Inflammatory macrophage treated with lipopolysaccharide for 4 hours (primary cell): ENCODE data around the gene SLC16A4.
"Not testable (repeated sequence)": the region's sequence is repeated elsewhere in the genome, so short reads cannot be mapped to it uniquely, and the experiment has no call there.

Experiments
- DNase-seq: peaks from one replicate; pipeline ENCODE4 v3.0.0-alpha.2; 2020

The SLC16A4 gene

DNA sequence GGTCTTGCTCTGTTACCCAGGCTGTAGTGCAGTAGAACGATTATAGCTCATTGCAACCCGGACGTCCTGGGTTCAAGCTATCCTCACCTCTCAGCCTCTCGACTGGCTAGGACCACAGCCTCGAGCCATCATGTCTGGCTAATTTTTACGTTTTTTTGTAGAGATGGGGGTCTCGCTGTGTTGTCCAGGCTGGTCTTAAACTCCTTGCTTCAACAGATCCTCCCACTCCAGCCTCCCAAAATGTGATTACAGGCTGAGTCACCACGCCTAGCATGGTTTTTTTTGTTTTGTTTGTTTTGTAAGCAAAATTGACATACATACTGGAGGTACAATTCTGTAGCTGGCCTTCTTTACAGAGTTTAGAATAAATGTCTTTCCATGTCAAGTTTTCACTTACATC is 17.7 kb upstream of the SLC16A4 start:
- peak; percentile 10 for DNase-seq

- DNase-seq, result peak; percentile 94
Measured at GRCh38 chr1:110407260-110408210, 16.7 kb upstream of the SLC16A4 start, which contains the start of gene LAMTOR5. Gene LAMTOR5 (minus strand): TSS chr1:110407694. CDS start chr1:110407620, 74 bp downstream.

GRCh38 chr1:110406407-110406806 is 15.6 kb upstream of the SLC16A4 start:
- not testable (repeated sequence) for DNase-seq

DNA sequence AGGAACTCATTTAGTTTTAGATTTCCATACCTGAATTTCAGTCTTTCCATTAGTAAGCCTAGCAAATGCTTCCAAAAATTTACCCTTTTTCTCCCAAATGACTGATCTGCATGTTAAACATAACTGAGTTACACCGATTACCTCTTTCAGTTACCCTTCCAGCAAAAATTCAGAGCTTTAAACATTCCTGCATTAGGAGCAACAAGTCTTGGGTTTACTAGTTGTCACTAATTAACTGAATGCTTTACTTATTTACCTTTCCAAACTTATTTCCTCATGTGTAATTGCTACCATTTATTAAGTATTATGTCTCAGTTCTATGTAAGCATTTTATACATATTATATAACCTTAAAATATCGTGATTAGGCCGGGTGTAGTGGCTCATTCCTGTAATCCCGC is 13.6 kb upstream of the SLC16A4 start:
- DNase-seq, result no peak

DNA sequence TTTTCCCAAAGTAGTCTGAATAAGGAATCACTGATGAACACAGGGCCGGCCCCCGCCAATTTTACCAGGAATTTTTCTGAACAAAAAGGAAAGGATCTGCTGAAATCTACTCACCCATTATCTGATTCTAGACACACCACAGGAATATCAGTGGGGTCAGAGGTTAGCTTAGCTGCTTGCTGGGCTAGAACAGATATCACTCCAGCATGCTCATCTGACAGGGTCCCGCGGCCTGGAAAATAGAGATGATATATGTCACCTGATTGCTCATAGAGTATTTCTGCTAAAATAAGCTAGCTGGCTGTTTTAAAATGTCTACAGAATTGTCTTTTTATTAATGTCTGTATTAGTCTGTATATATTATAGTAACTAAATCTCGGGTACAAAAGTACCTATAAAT is 13.0 kb upstream of the SLC16A4 start:
- DNase-seq, result no peak

DNA sequence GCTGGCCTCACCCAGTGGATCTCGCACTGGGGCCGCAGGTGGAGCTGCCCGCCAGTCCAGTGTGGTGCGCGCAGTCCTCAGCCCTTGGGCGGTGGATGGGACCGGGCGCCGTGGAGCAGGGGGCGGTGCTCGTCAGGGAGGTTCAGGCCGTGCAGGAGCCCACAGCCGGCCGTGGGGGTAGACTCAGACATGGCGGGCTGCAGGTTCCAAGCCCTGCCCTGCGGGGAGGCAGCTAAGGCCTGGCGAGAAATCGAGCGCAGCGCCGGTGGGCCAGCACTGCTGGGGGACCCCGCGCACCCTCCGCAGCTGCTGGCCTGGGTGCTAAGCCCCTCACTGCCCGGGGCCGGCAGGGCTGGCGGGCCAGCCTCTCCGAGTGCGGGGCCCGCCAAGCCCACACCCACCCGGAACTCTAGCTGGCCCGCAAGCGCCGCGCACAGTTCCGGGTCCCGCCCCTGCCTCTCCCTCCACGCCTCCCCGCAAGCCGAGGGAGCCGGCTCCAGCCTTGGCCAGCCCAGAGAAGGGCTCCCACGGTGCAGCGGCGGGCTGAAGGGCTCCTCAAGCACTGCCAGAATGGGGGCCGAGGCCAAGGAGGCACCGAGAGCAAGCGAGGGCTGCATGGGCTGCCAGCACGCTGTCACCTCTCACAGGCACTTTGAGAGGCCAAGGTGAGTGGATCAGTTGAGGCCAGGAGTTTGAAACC is 5.6 kb upstream of the SLC16A4 start:
- DNase-seq, result not testable (repeated sequence)

- no peak for DNase-seq
Measured at GRCh38 chr1:110394493-110394820, 3.6 kb upstream of the SLC16A4 start.

- no peak for DNase-seq
Measured at GRCh38 chr1:110393691-110394492, 3.1 kb upstream of the SLC16A4 start.

DNA sequence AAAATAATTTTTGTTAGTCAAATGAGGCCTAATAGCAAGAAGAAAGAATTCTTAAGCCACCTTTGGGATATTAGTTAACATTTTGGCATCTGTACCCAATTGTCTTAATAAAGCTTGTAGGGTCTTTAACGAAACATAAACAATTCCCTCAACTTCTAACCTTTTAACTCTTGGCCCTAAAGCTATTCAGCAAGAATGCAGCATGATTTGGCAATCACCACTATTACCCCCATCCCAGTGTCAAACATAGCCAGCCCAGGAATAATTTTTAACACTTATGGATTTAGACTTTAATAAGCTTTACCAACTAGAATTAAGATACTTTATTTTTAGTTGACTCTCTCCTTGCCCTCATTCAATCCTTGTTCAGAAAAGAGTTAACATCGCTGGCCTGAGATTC is 2.5 kb upstream of the SLC16A4 start:
- no peak for DNase-seq

- no peak for DNase-seq
Measured at GRCh38 chr1:110390096-110390495, 730 bp downstream of the SLC16A4 start.

- no peak for DNase-seq
Measured at GRCh38 chr1:110387048-110387754, 3.6 kb downstream of the SLC16A4 start.

DNA sequence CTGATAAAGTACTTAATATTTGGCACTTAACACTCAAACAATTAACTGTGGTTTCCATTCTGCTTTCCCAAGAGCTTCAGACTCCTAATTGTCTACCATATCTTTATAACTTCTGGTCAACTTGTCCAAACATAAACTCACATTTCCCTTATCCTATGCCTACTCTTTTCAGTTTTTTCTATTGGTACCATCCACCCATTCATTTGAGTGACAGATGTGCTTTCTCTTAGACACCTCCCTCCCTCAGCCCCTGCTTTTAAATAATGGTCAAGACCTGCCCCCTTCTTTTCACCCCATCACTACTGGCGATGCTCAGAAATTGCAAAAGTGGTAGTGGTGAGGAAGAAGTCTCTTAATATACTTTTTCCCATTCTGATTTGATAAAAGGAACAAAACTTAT is 5.5 kb downstream of the SLC16A4 start:
- DNase-seq, result no peak

GRCh38 chr1:110384581-110385321 is 6.1 kb downstream of the SLC16A4 start:
- no peak for DNase-seq

DNA sequence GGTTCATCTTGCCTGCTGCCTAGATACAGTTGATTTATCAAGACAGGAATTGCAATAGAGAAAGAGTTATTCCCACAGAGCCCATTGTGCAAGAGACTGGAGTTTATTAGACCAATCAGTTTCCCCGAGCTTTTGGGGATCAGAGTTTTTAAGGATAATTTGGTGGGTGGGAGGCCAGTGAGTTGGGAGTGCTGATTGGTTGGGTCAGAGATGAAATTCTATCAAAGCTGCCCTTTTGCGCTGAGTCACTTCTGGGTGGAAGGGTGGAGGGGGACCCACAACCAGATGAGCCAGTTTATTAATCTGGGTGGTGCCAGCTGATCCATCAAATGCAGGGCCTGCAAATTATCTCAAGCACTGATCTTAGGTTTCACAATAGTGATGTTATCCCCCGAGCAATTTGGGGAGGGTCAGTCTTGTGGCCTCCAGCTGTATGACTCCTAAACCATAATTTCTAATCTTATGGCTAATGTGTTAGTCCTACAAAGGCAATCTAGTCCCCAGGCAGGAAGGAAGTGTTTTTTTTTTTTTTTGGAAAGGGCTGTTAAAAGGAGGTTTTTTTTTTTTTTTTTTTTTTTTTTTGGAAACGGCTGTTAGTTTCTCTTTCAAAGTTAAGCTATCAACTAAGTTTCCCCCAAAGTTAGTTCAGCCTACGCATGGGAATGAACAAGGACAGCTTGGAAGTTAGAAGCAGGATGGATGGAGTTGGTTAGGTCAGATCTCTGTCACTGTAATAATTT is 7.4 kb downstream of the SLC16A4 start:
- DNase-seq, result peak; percentile 19

DNA sequence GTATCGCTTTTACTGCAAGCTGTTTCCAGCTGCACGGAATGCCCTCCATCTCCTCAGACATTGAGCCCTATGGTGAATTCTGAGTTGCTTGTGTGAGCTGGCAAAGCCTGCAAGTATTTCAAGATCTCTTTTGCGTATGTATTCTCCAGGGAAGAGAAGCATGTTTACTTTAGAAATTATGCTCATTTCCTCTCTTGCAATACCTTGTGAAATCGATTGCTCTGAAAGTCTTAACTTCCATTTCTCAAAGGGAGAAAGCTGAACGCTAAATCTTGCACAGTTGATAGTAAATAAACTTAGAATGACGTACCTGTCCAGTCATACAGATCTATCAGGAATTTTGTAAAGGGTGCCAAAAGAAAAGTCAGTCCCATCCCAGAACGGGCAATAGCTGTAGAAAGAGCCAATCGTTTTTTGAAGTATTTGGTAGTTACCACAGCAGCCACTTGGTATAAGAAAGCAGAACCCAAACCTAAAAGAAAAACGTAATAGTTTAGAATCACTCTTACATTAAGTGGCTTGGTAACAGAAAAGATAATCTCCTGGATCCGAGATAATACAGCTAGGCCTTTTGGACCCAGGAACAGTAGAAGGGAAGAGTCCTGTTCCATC is 10.0 kb downstream of the SLC16A4 start:
- DNase-seq, result peak; percentile 84

DNA sequence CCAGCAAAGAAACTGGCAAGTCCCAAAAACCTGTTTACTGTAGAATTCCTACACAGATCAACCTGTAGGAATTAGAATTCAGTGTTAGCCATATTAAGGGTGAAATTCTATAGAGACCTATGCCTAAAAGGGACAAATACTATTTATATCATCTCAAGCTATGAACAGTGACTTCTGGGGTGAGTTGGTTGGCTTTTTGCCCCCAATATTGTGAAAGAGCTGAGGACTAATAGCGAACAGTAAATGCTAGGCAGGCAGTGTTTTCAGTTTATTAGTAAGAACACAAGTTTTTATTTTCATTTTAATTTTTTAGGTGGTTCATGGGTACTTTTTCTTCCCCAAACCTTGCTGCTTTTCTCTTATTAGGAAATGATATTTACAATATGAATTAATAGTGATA is 15.3 kb downstream of the SLC16A4 start:
- no peak for DNase-seq

- DNase-seq, result no peak
Measured at GRCh38 chr1:110370827-110371226, 20.0 kb downstream of the SLC16A4 start.

DNA sequence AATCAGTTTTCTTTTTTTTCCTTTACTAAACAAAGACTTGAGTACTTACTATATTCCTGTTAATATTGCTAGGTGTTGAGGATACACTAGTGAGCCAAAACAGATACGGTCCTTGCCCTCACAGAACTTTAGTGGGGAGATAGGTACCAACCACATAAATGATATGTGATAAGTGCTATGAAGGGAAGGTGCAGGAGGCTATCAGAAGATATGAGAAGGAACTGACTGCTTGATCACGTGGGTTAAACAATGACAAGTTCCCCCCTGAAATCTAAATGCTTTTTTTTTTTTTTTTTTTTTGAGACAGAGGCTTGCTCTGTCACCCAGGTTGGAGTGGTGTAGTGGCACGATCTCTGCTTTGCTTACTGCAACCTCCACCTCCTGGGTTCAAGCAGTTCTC is 26.6 kb downstream of the SLC16A4 start:
- DNase-seq, result no peak

DNA sequence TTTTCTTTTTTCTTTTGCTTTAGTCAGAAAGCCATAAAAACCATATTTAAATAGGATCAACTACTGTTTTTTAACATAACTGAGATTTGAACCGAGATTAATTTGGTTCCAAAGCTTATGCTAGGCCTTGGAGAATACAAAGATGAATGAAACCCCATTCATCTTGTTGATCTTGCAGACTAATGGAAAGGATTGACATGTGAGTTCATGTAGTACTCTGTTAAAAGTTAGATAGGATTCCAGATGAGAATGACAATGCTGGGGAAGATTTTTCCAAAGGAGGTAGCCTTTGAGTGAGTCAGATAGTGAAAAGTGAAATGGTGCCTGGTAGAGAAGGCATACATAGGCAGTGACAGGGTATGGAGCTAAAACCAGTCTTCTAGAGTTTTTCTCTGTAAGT is 29.0 kb downstream of the SLC16A4 start:
- DNase-seq, result no peak

DNA sequence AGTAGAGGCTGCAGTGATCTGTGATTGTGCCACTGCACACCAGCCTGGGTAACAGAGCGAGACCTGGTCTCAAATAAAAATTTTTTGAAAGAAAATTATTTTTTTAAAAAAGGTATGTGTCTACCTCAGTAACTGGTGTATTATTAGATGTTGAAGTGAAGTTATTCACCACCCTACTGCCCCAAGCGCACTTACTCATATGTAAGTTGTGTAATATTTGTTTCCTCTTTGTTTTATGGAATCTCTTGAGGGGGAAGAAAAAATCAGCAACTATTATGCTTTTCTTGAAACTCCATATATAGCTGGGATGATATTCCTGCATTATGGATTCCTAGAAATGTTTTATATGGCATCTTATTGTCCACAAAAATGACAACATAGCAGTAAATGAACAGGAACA is 30.4 kb downstream of the SLC16A4 start:
- DNase-seq, result peak; percentile 52

DNA sequence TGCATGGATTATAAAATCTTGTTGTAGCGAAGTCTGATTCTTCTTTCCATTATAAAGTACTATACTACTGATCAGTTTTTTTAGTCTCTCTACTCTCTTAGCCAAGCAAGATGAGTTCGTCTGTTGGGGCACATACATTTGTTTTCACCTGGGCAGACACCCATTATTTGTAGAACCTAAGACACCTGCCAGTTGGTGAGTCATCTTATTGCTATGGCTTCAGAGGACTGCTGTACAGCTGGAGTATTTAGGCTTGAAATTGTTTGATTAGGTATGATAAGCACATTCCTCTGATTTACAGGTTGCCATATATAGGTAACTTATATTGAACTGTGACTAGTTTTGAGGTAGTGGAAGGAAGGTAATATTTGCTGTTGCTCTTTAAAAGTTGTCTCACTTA is 34.4 kb downstream of the SLC16A4 start:
- no peak for DNase-seq
